Measurements from ENCODE around the gene WDR37.

Gene WDR37

DNA sequence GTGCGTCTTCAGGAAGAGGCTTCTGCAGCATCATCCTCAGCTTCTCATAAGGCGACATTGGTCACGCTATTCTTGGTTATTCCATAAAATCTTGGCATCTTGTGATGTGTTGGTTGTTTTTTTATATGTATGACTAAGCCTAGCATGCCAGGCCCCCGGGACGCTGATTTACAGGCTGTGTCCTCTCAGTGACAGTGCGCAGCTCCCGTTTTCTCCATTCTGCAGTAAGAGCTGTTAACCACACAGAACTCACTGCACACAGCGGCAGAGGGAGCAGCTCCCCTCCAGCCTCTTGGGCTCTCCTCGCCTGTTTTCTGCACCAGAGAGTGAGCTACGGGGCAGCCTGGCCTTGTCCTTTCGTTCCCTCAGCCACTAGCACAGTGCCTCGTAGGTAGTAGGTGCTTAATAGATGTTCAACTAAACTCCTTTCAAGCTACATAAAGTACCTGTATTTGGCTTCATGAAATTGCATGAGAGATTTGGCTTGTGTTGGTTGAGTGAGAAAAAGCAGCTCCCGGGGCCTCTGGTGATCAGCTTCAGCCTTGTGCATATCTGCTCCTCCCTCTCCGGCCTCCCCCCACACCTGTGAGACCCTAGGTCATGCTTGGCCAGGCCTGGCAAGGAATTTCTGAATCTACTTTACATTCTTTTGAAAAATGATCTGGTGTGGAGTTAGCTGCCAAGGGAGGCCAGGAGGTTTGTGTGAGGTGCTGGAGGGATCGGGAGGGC is 116.2 kb downstream of the WDR37 start:
- DNase-seq = no peak

DNA sequence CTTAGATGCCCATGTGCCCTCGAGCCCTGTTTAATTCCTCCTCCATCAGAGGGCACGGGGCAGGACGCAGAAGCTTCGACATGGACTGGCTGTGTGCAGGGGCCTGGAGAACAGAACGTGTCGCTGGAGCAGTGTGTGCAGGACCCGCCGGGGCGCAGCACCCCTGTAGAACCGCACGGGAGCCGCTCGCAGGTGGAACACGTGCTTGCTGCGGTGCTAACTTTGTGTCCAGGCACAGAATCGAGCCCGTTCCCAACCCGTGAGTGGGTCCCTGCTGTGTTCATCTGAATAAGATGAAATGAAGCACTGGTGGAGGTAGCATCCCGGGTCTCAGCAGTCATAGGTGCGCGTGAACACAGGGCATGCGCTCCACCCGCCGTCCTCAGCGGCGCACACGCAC is 116.9 kb downstream of the WDR37 start:
- no peak for DNase-seq

DNA sequence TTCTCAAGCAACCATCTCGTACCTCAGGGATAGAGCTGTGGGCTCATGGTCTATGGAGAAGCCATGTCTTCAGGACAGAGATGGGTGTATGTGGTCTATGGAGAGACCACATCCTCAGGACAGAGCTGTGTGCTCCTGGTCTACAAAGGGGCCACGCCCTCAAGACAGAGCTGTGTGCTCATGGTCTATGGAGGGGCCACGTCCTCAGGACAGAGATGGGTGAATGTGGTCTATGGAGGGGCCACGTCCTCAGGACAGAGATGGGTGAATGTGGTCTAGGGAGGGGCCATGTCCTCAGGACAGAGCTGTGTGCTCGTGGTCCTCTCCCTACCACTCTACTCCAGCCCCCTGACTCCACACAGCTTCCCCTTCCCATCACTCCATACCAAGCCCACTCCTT is 117.8 kb downstream of the WDR37 start:
- no peak for DNase-seq

DNA sequence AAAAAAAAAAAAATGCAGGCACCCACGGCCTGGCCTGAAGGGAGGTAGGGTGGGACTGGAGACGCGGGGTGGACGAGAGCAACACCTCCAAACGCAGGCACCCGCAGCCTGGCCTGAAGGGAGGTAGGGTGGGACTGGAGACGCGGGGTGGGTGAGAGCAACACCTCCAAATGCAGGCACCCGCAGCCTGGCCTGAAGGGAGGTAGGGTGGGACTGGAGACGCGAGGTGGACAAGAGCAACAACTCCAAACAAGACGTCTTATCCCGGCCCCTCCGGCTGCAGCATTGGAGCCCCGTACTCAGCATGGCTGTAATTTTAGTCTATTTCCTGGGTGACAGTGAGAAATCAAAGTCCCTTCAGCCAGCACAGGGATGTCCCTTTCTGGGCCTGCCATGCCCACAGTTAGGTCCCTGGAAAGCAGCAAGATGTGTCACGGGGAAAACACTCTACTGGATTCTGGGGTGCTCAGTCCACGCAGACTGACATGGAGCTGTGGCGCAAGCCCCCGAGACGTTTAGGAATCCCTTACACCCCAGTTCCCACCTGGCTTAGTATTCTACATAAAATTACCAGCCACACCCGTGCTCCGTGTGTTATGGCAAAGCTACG is 119.9 kb downstream of the WDR37 start:
- DNase-seq = no peak

DNA sequence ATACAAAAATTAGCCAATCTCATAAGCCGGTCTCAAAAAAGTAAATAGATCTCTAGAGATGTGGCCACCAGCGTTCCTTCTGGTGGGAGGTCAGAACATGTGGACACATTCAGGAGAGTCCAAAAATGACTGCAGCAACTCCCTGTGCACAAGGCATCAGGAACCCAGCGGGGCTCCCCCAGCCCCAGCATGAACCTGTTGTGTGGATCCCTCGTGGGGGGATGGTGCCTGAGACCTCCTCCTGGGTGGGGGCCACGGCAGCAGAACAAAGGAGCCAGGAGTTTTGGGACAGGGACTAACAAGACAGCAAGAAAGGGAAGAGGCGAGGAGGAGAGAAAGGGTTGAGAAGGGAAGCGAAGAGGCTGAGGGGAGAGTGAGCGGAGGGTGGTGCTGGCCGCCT is 121.8 kb downstream of the WDR37 start:
- no peak for DNase-seq

DNA sequence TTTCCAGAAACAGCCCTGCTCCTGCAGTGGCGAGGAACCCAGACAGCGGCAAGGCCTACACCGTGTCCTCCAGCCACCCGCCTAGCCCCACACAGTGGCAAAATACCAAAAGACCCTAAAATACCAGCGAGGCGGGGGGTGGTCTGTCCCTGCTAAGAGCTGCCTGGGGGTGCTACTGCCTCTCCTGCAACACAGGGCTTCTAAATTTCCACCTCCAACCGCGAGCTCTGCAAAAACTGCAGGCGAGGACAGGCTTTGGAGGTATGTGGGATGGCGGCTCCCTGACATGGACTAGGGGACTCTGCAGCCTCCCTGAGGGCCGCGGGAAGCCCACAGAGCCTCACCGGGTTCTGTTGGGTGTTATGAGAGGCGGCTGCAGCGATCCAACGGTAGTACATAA is 122.3 kb downstream of the WDR37 start:
- DNase-seq = no peak

DNA sequence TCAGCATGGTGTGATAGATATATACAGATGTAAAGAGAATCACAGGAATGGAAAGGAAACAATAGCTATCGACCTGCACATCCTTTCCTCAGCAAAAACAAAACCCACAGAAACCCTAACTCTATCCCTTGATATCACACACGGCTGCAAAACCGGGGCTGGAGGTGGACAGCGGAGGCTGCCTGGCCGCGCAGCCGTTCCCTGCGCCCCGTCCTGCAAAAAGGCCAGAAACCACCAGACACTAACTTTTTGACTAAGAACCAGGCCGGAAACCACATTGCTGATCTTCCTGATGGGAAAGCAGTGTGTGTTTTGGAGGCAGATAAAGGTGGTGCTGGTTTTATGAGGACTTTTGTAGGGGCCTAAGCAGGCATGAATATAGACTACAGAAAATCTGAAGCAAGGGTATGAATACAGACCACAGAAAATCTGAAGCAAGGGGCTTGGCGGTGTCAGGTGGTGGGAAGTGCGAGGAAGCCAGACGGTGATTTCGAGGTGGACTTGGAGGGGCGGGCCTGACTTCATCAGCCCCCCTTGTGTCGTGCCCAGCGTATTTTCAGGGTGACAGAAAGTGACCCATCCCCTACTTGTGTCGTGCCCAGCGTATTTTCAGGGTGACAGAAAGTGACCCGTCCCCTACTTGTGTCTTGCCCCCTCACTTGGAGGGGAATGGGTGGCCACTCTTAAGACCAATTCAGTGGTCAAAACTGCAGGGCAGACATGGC is 123.3 kb downstream of the WDR37 start:
- DNase-seq = no peak

DNA sequence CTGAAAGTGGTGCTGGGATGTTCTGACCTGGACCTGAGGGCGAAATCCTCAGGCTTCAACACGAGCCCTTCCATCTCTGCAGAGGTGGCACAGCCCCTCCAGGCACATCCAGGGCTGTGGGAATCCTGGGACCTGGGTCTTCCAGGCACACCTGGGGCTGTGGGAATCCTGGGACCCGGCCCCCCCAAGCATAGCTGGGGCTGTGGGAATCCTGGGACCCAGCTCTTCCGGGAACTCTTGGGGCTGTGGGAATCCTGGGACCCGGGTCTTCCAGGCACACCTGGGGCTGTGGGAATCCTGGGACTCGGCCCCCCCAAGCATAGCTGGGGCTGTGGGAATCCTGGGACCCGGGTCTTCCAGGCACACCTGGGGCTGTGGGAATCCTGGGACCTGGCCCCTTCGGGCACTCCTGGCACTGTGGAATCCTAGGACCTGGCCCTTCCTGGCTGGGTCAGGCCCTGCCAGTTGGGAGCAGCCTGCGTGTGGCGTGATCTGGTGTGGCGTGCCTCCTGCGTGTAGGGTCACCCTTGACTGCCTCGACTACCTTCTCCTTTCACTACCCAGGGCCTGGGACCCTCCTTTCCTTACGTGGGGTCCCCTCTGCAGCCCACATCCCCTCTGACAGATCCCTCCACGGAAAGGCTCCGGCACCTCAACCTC is 124.0 kb downstream of the WDR37 start:
- DNase-seq = no peak

DNA sequence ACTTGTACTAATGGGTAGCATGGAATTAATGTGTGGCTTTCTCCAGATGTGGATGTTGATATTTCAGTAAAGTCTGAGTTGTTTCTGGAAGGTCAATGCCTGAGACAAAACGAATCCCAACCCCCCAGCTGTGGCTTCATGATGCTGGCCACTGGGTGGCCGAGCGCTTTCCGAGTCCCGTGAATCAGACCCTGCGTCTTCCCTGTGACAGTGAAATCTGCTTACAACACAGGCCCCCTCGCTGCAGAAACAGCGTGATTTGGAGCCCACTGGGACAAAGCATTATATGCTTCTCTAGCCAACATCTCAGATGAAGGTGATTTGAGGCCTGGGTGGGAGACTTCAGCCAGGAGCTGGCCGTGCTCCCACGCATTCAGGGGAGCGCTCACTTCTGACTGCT is 124.7 kb downstream of the WDR37 start:
- no peak for DNase-seq

All from NCI-H1694 treated with DMSO at 0.1 percent for 48 hours (cell line).